ENCODE data around the gene SAMD3.

GRCh38 chr6:130129762-130130246, 92.9 kb downstream of the SAMD3 start:
- TF ChIP-seq EZH2phosphoT487 (IDR thresholded peaks at IDR 0.05; ENCODE audit: unreplicated experiment) (no peak), CREB1 (CRISPR knock-in tag; IDR thresholded peaks at IDR 0.05; ENCODE audit: low read depth) (no peak), POLR2AphosphoS5 (IDR thresholded peaks at IDR 0.05; ENCODE audit: low read depth) (no peak), EZH2 (IDR thresholded peaks at IDR 0.05; ENCODE audit: low read depth, unreplicated experiment) (no peak), JUNB (IDR thresholded peaks at IDR 0.05; ENCODE audit: unreplicated experiment) (no peak), NANOG (IDR thresholded peaks at IDR 0.05; ENCODE audit: borderline replicate concordance) (no peak), STAT1 (IDR thresholded peaks at IDR 0.05; ENCODE audit: unreplicated experiment) (no peak), ZNF331 (CRISPR knock-in tag; IDR thresholded peaks at IDR 0.05; ENCODE audit: low read depth) (no peak), ZNF114 (CRISPR knock-in tag; IDR thresholded peaks at IDR 0.05) (no peak), ETS1 (IDR thresholded peaks at IDR 0.05) (no peak)
- TF ChIP-seq, protein P1, sequence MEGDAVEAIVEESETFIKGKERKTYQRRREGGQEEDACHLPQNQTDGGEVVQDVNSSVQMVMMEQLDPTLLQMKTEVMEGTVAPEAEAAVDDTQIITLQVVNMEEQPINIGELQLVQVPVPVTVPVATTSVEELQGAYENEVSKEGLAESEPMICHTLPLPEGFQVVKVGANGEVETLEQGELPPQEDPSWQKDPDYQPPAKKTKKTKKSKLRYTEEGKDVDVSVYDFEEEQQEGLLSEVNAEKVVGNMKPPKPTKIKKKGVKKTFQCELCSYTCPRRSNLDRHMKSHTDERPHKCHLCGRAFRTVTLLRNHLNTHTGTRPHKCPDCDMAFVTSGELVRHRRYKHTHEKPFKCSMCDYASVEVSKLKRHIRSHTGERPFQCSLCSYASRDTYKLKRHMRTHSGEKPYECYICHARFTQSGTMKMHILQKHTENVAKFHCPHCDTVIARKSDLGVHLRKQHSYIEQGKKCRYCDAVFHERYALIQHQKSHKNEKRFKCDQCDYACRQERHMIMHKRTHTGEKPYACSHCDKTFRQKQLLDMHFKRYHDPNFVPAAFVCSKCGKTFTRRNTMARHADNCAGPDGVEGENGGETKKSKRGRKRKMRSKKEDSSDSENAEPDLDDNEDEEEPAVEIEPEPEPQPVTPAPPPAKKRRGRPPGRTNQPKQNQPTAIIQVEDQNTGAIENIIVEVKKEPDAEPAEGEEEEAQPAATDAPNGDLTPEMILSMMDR (conservative IDR thresholded peaks at IDR 0.05; ENCODE audit: low read depth in 2 of 2): no peak
- TF ChIP-seq, protein P2, sequence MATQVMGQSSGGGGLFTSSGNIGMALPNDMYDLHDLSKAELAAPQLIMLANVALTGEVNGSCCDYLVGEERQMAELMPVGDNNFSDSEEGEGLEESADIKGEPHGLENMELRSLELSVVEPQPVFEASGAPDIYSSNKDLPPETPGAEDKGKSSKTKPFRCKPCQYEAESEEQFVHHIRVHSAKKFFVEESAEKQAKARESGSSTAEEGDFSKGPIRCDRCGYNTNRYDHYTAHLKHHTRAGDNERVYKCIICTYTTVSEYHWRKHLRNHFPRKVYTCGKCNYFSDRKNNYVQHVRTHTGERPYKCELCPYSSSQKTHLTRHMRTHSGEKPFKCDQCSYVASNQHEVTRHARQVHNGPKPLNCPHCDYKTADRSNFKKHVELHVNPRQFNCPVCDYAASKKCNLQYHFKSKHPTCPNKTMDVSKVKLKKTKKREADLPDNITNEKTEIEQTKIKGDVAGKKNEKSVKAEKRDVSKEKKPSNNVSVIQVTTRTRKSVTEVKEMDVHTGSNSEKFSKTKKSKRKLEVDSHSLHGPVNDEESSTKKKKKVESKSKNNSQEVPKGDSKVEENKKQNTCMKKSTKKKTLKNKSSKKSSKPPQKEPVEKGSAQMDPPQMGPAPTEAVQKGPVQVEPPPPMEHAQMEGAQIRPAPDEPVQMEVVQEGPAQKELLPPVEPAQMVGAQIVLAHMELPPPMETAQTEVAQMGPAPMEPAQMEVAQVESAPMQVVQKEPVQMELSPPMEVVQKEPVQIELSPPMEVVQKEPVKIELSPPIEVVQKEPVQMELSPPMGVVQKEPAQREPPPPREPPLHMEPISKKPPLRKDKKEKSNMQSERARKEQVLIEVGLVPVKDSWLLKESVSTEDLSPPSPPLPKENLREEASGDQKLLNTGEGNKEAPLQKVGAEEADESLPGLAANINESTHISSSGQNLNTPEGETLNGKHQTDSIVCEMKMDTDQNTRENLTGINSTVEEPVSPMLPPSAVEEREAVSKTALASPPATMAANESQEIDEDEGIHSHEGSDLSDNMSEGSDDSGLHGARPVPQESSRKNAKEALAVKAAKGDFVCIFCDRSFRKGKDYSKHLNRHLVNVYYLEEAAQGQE (IDR thresholded peaks at IDR 0.05; ENCODE audit: unreplicated experiment): no peak
